Measurements from ENCODE around the gene SCNM1.
"Not testable (repeated sequence)": the region's sequence is repeated elsewhere in the genome, so short reads cannot be mapped to it uniquely, and the experiment has no call there.

The SCNM1 gene

DNA sequence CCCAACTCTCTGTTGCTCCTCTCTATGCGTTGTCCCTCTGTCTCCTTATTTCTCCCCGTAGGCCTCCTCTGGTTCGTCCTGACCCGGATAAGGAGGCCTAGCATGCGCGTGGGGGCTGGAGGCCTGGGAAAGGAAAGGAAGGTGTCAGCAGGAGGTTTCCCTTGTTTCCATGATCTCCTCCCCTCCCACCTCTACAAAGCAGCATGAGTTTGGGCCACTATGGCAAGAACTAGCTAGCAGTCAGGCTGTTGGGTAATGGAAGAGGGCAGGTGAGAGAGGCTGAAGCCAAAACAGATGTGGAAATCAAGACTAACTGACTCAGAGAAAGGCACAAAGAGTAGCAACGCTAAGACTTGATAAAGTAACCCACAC lies 18.8 kb upstream of the SCNM1 start:
- DNase-seq, result no peak

DNA sequence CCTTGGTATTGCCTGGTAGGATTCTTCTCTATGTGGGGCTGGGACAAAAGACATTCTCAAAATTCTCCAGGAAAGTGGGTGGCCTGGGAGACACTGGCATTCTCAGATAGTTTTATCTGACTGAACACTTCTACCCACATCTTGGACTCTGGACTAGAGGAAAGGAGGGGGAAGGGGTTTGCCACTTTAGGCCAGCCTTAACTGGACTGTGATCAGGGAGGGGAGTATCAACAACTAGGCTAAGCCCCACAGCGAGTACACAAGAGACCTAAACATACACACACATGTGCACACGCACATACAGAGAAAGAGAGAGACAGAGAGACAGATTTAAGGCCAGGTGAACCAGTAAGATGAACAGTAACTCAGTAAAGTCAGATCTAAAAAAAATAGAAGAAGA lies 18.3 kb upstream of the SCNM1 start:
- no peak for DNase-seq

DNA sequence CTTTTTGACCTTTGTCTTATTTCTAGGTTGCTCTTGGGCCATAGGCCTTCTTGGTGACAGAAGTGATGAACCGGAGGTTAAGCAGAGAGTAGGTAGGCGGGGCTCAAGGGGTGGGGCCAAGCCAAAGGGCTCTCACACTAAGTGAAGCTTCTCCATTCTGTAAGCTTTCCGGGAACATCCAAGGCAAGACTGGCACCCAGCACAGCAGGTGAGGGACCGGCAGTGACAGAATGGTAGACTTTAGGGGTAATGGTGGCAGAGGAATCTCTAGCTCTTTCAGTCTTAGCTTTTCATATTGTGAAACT lies 9.5 kb upstream of the SCNM1 start, which contains the start of gene TNFAIP8L2:
TNFAIP8L2 (plus strand) TSS at position 135 of the 305 bp plus-strand sequence. CDS start 2,049 bp downstream, outside the sequence.
- peak; percentile 82 for DNase-seq

DNA sequence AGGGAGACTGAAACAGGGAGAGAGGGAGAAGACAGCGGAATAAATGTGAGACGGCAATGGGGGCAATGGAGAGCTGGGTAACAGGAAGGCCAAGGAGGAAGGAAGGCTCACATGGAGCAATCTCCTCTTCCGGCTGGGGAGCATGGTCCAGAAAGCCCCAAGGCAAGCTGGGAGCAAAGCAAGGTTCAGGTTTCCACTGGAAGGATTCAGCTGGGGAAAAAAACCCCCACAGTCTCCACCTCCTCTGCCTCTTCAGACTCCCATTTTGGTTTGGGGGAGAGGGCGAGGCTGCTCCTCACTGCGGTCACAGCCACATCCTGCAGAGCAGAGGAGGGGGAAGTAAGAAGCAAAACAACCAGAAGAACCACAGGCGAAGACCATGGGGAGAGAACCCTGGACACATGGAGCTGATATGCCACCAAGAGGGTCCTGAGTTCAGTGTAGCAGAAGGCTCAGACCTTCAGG lies 8.8 kb upstream of the SCNM1 start:
- DNase-seq, result peak; percentile 60

DNA sequence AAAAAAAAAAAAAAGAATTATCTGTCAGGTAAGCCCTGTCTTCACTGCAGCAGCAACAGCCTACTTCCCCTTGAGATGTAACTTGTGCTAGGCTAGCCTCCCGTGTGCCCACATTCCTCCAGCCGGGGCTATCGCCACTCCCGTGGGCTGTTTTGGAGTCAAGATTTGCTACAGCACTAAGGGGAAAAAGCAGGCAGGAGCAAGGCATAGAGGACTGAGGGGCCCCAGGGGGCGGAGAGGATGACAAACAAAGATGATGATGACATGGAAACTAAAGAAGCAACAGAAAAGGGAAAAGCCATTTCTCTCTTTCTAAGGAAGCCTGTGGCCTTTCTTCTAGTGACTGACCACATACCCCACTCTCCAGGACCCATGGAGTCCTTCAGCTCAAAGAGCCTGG lies 7.6 kb upstream of the SCNM1 start:
- DNase-seq, result peak; percentile 60

DNA sequence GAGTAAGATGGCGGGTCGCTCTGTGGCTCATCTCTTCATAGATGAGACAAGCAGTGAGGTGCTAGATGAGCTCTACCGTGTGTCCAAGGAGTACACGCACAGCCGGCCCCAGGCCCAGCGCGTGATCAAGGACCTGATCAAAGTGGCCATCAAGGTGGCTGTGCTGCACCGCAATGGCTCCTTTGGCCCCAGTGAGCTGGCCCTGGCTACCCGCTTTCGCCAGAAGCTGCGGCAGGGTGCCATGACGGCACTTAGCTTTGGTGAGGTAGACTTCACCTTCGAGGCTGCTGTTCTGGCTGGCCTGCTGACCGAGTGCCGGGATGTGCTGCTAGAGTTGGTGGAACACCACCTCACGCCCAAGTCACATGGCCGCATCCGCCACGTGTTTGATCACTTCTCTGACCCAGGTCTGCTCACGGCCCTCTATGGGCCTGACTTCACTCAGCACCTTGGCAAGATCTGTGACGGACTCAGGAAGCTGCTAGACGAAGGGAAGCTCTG lies 7.1 kb upstream of the SCNM1 start:
- DNase-seq, result no peak

DNA sequence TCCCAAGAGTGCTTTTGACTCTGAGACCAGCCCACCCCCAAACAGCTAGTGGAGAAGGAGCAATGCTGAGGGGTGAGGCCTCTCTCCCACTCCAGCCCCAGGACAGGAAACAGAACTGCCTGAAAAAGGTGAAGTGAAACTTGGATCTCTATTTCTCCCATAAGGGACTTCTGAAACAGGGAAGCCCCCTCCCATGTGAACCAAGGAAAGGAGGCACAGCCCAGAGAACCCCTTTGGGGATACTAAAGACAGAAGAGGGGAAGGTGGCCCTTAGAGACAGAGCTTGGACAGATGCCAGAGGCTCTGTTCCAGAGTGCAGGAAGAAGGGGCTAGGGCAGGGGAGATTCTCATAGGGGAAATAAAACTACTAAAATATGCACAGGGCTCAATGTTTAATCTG lies 6.6 kb upstream of the SCNM1 start:
- no peak for DNase-seq

DNA sequence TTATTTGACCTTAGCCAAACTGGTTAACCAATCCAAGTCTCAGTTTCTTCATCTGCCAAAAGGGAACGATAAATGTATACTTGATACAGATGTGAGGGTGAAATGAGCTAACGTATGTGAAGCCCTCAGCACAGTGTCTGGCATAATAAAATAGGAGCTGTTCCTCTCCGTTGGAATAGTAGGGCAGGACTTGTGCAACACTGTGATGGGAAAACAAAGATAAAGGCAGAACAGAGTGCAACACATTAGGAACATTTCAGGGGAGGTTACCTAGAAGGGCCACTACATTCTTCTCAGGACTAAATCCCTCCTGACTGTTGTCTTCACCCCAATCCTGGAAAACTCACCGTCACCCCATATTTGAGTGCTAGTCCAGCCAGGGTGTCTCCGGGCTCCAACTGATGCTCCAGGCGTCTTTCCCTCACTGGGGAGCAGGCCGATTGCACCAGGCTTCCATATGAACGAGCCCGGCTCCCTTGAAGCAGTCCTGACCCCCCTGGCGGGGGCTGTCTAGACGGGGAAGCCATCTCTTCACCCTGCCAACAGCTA lies 1.1 kb upstream of the SCNM1 start:
- no peak for DNase-seq

DNA sequence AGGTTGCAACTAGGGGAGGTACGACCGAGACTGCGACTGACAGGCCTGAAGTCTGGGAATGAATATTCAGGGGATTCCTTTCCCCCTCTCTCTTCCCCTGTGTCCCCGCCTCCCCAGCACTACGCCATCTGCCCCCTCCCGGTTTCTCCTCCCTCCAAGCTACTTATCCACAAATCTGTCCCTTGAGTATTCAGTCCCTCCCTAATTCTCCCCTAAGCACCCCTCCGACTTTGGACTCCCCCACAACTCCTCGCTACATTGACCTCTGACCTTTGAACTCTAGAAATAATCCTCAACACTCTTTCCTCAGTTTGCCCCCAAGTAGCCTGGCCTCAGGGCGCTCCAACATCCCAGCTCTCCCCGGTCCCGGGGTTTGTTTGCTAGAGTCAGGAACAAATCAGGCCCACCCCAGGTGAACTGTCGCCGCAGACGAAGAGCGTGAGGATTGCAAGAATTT lies 635 bp upstream of the SCNM1 start:
- no peak for DNase-seq

DNA sequence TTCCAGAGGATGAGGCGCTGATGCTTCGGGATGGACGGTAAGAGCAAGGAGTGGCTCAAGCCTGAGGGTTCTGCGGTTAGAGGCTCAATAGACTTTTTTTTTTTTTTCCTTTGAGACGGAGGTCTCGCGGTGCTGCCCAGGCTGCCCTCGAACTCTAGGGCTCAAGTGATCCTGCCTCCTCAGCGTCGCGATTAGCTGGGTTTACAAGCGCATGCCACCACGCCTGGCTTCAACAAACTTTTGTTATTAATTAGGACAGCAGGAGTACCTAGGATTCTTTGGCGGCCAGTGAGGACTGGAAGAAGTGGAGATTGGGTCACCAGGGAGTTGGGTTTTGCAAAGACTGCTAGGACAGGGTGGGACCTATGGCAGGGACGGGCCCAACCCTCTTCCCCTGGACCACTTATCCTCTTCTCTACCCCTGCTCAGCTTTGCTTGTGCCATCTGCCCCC lies 587 bp downstream of the SCNM1 start:
- no peak for DNase-seq

DNA sequence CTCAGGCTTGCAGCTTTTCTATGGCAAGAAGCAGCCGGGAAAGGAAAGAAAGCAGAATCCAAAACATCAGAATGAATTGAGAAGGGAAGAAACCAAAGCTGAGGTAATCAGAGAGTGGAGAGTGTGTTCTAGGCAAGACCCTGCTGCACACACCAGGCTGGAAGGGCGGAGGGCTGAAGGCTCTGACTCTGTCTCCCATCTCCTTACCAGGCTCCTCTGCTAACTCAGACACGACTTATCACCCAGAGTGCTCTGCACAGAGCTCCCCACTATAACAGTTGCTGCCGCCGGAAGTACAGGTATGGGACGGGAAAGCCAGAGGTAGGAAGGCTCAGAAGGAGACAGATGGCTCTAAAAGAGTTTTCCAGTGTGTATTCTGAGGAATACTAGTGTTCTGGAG lies 1.2 kb downstream of the SCNM1 start:
- no peak for DNase-seq

DNA sequence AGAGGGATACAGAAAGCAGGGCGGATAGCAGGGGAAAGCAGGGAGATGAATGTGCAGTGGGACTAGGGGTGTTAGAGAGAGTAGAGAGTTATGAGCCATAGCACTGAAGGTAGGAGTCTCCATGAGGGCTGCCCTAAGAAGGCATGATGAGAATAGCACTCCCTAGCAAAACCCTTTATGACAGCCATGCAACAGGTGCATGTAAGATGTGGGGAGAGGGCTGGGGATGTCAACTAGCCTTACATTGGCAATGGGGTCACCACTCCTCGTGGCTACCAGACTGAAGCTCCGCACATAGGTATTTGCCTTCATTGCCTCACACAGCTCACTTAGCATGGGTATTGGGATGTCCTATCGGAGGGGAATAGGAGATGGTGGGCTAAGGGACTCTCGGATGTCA lies 5.2 kb downstream of the SCNM1 start:
- DNase-seq, result no peak

DNA sequence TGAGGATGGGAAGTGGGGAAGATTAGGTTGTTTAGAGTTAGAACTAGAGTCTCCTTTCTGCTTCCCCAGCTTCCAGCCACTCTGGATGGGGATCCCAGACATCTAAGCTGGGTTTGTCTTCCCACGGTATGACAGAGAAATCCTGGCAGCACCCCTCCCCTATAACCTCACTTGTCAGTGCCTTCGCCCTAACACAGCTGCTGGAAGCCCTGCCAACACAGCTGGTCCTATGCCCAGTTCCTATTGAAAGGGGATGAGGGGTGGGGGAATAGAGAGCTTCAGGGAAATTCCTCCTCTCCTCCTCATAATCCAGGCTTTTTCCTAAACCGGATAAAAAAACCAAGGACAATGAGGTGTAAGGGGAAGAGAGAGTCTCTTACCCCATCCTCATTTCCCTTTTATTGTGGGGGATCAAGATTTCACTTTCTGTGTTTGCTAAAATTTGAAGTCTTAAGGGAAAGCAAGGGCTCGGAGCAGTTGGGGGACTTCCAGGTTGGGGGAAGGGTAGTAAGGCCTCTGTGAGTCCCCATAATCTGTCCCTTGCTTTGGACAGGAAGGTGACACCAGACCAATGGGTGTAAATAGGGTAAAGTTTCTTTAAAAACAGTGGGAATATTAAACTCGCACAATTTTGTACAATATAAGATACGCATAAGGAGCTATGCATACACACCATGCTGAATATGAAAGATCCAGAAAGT lies 9.2 kb downstream of the SCNM1 start:
- no peak for DNase-seq

DNA sequence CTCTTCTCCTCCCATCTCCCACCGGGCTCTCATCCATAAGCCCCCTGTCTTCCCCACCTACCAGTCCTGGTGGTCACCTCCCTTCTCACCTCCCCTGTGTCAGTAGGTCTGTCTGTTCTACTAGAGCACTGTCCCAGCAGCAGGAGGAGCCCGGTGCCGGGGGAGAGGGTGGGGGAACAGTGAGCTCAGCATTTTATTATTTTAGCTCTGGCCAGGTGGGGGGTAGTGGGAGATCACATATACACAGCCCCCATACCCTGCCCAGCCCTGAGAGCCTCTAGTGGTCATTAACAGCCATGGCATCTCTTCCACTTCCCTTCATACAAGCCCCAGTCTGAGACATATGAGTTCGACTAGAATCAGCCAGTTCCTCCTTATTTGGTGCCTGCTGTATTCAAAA lies 9.9 kb downstream of the SCNM1 start, which contains the start of gene TMOD4:
TMOD4 (minus strand) TSS at position 119 of the 400 bp plus-strand sequence. CDS start 1,106 bp downstream, outside the sequence.
- DNase-seq, result no peak

DNA sequence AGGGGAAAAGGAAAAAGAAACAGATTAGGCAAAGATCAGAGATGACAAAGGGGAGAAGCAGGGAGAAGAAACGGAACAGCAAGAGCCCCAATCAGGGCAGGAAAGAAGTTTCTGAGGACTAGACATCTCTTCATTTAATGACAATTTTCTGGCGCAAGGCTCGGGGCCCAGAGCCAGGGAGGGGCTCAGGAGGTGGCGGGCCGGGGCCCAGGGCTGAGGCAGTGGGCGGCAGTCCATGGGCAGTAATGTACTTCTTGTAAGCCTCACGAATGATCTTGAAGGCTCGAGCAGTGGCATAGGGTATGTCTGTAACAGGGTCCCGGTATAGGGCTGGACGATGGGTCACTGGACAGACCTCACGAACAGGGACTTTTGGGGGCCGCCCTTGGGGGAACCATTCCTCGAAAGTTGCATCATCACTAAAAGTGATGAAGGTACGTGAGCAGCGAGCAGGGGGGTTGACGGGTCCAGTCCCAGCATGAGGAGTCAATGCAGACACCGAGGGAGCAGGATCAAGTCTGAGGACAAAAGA lies 10.6 kb downstream of the SCNM1 start:
- DNase-seq, result no peak

DNA sequence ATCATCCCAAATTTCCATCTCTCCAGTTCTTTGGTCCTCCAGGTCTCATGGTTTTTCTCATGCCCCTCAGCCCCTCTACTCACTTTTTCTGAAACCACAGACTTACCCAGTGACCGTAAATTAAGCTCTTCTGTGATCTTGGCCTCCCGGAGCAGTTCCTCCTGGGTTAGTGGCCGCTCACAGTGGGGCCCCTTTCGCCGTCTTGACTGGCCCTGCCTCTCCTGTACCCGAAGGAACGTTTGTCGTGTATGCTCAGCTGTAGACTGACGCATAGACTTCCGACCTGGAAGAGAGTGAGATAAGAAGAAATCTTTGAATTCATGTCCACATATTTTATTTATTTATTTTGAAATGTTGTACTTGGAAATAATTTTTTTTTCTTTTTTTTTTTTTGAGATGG lies 18.3 kb downstream of the SCNM1 start:
- DNase-seq, result no peak

DNA sequence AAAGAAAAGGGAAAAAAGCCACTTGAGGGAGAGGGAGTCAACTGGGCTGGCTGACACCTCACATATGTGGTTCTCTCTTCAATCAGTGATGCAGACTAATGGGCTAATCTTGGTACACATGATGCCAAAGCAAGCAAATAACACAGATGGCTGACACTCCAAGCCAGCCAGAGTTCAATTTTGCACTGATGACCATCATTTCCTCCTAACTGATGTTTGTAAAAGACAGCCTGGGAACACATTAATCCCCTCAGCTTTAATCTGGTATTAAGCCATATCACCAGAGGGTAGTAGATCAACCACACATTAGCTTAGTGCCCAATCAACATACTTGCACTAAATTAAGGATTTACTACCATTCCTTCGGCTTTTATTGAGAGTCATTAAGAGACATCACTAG lies 21.3 kb downstream of the SCNM1 start:
- no peak for DNase-seq

DNA sequence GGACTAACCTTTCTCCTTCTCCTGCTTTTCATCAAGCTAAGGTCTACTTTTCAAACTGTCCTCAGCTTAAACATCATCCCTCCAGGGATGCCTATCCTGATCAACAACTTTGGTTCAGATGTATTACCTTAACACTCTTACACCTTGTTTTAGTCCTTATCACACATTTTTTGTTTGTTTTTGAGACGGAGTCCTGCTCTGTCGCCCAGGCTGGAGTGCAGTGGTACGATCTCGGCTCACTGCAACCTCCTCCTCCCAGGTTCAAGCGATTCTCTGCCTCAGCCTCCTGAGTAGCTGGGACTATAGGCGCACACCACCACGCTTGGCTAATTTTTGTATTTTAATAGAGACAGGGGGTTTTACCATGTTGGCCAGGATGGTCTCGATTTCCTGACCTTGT lies 22.7 kb downstream of the SCNM1 start:
- not testable (repeated sequence) for DNase-seq

DNA sequence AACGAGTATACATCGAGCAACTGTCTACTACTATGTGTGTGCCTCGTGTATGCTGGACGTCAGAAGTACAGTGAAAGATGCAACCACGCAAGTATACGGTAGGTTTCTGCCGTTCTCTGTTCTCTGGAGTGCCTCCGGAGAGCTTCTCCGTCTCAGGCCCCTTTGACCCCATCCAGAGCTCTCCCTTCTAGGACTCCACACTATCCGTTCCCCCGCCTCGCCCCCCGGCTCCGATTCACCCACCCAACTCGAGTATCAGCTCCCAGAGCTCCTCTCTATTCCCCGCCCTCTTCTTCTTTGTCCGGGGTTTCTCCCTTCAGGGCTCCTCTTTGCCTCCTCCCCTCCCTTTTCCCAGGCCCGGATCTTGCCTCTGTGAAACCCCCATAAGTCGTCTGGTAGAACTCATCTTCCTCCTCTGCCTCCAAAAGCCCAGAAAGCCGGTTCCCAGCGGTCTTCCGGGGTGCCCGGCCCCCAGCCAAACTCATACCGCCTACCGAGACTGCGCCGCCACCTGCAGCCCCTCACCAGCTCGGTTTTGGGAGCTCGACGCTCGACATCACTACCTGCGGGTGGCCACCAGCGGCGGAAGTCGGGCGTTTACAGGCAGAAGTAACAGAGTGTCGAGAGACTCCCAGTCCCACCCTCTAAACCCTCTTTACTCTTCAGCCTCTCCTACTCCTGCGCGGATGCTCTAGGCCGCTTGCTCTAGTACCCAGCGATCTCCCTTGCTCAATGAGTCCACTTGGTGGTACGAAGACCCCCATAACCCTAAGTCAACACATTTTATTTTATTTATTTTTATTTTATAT lies 23.9 kb downstream of the SCNM1 start, which contains the start of gene VPS72:
VPS72 (minus strand) TSS at position 561 of the 809 bp plus-strand sequence; CDS start at position 485, 76 bp downstream.
- DNase-seq, result peak; percentile 89

DNA sequence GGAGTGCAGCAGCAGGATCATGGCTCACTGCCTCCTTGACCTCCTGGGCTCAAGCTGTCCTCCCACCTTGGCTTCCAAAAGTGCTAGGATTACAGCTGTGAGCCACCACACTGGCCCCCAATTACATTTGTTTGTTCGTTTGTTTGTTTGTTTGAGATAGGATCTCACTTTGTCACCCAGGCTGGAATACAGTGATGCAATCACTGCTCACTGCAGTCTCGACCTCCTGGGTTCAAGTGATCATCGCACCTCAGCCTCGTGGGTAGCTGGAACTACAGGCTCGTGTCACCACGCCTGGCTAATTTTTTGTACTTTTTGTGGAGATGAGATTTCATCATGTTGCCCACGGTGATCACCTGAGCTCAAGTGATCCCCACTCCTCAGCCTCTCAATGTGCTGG lies 26.1 kb downstream of the SCNM1 start:
- no peak for DNase-seq

DNA sequence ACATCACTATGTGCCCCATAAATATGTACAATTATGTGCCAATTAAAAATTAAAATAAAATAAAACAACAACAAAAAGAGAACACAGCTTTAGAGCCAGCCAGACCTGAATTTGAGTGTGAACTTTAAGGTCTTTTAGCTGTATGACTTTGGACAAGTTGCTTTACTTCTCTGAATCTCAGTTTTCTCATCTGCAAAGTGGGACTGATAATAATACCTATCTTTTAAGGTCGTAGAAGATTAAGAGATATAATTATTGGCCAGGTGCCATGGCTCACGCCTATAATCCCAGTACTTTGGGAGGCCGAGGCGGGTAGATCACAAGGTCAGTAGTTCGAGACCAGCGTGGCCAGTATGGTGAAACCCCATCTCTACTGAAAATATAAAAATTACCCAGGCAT lies 27.4 kb downstream of the SCNM1 start:
- no peak for DNase-seq

DNA sequence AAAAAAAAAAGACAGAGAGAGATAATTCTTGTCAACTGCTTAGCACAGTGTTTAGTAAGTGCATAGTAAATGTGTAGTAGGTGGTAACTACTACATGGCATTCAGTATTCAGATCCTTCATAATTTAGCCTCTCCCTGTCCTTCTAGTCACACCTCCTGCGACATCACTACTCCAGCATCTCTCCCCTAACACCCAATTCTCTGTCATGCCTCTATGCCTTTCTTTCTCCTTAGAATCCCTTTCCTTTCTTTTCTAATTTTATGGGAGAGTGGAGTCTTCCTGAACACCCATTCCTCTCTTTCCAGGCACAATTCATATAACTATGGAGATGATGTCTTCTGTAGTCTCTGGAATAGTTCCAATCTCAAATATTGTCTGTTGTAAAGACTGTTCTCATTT lies 27.9 kb downstream of the SCNM1 start:
- DNase-seq, result no peak

DNA sequence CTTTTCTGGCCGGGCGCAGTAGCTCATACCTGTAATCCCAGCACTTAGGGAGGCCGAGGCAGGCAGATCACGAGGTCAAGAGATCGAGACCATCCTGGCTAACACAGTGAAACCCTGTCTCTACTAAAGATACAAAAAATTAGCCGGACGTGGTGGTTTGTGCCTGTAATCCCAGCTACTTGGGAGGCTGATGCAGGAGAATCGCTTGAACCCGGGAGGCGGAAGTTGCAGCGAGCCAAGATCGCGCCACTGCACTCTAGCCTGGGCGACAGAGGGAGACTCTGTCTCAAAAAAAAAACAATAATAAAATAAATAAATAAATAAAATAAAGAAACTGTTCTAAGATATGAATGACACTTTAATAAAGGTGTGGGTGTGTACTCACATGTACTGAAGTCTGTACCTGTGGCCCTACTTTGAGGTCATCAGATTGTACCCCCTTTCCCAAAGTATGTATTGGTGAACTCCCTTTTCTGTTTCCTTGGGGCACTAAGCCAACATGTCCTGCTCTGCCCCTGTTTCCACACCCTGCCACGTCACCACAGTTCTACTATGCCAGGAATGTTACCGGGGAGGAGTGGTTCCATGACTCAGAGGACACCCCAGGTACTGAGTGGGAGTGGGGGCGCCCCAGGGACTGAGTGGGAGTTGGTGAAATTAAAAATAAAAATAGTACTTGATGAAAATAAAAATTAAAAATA lies 29.1 kb downstream of the SCNM1 start:
- peak; percentile 31 for DNase-seq
